Panc1 (cell line): ENCODE data around the gene NT5C2. TPM values are rescaled to one million over a fixed set of nuclear protein-coding genes. Genes with fewer than 3 reads are reported as not detected.
A peak's percentile ranks its signal among the peaks of the same experiment; 100 is the strongest.
"Not testable (repeated sequence)": the region's sequence is repeated elsewhere in the genome, so short reads cannot be mapped to it uniquely, and the experiment has no call there.

Experiments used
- ATAC-seq: fragments of 200-7000 bp; cut with Tn5 transposase; 2 replicates; pipeline ENCODE4 v1.9.1; 2020; ENCODE audit warnings: mild to moderate bottlenecking, moderate library complexity
- BruUV-seq: library from RNA; stranded (reverse); fragments of 400-500 nt; replicated peaks from 2 replicates; lab custom pipeline; 2021; lab: Mats Ljungman, UMichigan
- CTCF ChIA-PET: fragments of 300-600 bp; sonication (Branson Sonifier 250); formaldehyde crosslinking; loops from one replicate; lab custom pipeline; 2022; ENCODE audit warnings: antibody characterized with exemption; lab: Charles Lee
- POLR2A ChIA-PET: fragments of 300-600 bp; sonication (Branson Sonifier 250); formaldehyde crosslinking; loops from one replicate; lab custom pipeline; 2022; ENCODE audit warnings: antibody characterized with exemption; lab: Charles Lee
- DNase-seq: peaks from one replicate; pipeline ENCODE4 v3.0.0-alpha.2; 2010; ENCODE audit warnings: low read depth, low spot score
- H3K27ac ChIP-seq: 2 replicates; pipeline ENCODE4 v1.5.1; 2011; ENCODE audit warnings: mild to moderate bottlenecking, low read length, inconsistent platforms
- H3K27me3 ChIP-seq: fragments of 200-500 bp; sonication (Bioruptor generic); 2 replicates; pipeline ENCODE4 v1.6.0; 2014; ENCODE audit warnings: low read length, inconsistent platforms; ENCODE audit not compliant: control insufficient read depth, insufficient read depth
- H3K36me3 ChIP-seq: fragments of 200-500 bp; sonication (Bioruptor generic); 2 replicates; pipeline ENCODE4 v1.5.1; 2014; ENCODE audit warnings: inconsistent platforms, mild to moderate bottlenecking, low read length, moderate library complexity; ENCODE audit not compliant: control insufficient read depth, insufficient read depth
- H3K4me1 ChIP-seq: 2 replicates; pipeline ENCODE4 v1.5.1; 2011; ENCODE audit warnings: inconsistent platforms, mild to moderate bottlenecking, low read length, moderate library complexity; ENCODE audit not compliant: control insufficient read depth, insufficient read depth
- H3K4me3 ChIP-seq, 2 experiments: 2 replicates each; pipeline ENCODE4 v1.5.1; 2011 to 2012; ENCODE audit warnings: low read depth in 2 of 2, low read length in 2 of 2, mild to moderate bottlenecking in 2 of 2, inconsistent platforms in 1 of 2, moderate library complexity in 1 of 2
- H3K9me3 ChIP-seq: fragments of 200-500 bp; sonication (Bioruptor generic); 2 replicates; pipeline ENCODE4 v1.5.1; 2014; ENCODE audit warnings: low read depth, mild to moderate bottlenecking, inconsistent platforms, low read length, moderate library complexity; ENCODE audit not compliant: control insufficient read depth, insufficient read depth
- CTCF ChIP-seq: fragments of 450-650 bp; IDR thresholded peaks from 2 replicates; pipeline ENCODE4 v1.5.1; 2017; ENCODE audit warnings: mild to moderate bottlenecking
- POLR2AphosphoS5 ChIP-seq: IDR thresholded peaks from 2 replicates; pipeline ENCODE4 v1.6.1; 2012; ENCODE audit warnings: mild to moderate bottlenecking, low read depth, low read length, moderate library complexity
- REST ChIP-seq, 2 experiments: IDR thresholded peaks; 2 replicates each; pipeline ENCODE4 v1.6.1; 2011 to 2012; ENCODE audit warnings: low read depth in 2 of 2, control low read depth in 1 of 2, low read length in 1 of 2, mild to moderate bottlenecking in 1 of 2, moderate library complexity in 1 of 2; ENCODE audit not compliant: insufficient read depth in 1 of 2
- SIN3A ChIP-seq: IDR thresholded peaks from 2 replicates; pipeline ENCODE4 v1.6.1; 2012; ENCODE audit warnings: low read depth, mild to moderate bottlenecking, low read length, moderate library complexity, borderline replicate concordance; ENCODE audit not compliant: insufficient read depth
- TCF7L2 ChIP-seq: IDR thresholded peaks from 2 replicates; pipeline ENCODE4 v1.6.1; 2011; ENCODE audit warnings: mild to moderate bottlenecking, low read depth, low read length, inconsistent platforms
- in situ Hi-C: cut with HindIII; loops from 2 replicates; pipeline ENCODE4 v1.10.0; 2016; ENCODE audit warnings: low sequenced_read_pairs, low pct_unique_long_range_greater_than_20kb
- intact Hi-C: fragments of 100-400 bp; cut with micrococcal nuclease; formaldehyde crosslinking; loops from one replicate; pipeline ENCODE4 v1.10.0; 2022; ENCODE audit not compliant: unreplicated experiment
- total RNA-seq: library from RNA; stranded (reverse); gene quantifications from one replicate; pipeline ENCODE4 v1.2.1, GENCODE V29; 2021; ENCODE audit not compliant: unreplicated experiment

NT5C2 gene
- total RNA-seq, 1 experiment from 2014 or later: 150 TPM

GRCh38 chr10:103184615-103185014 lies 8.5 kb downstream of the NT5C2 start:
- BruUV-seq: no TSS peak
- intact Hi-C loops (no loop called here), in situ Hi-C loops (no loop called here)
- TF ChIP-seq CTCF: no peak
- TF ChIP-seq REST (IDR thresholded peaks at IDR 0.05; ENCODE audit: insufficient read depth in 1 of 2, low read depth in 2 of 2, low read length in 1 of 2): no peak
- TF ChIP-seq POLR2AphosphoS5: no peak
- TF ChIP-seq TCF7L2: no peak
- TF ChIP-seq SIN3A: no peak
- CTCF ChIA-PET: interaction anchor here (1.0 to 1.3 kb wide), 2 partner anchors 54 to 60 kb away, joined by 3 read pairs; no protein-coding TSS in a partner anchor
- Histone ChIP-seq H3K4me3 (peak overlapping the region in 1 of 2 experiments; percentile 12; a peak in 1 of 4 replicates), H3K27me3 (no peaks in the 10 kb centered on the region), H3K27ac (peak overlapping the region; percentile 92), H3K36me3 (peaks cover 17% of the 10 kb centered on the region; the same call in 1 of the 2 replicates), H3K9me3 (no peaks in the 10 kb centered on the region), H3K4me1 (peaks cover 77% of the 10 kb centered on the region)
- ATAC-seq: no peak
- no peak for DNase-seq
- POLR2A ChIA-PET: interaction anchor here (0.5 to 1.3 kb wide), 5 partner anchors 47 to 84 kb away, joined by 3 to 4 read pairs (median 4); no protein-coding TSS in a partner anchor

GRCh38 chr10:103183991-103184451 lies 9.1 kb downstream of the NT5C2 start:
- ATAC-seq: peak; percentile 62
- CTCF ChIA-PET: interaction anchor here (0.7 to 1.3 kb wide), 2 partner anchors 61 to 226 kb away, joined by 3 to 4 read pairs; no protein-coding TSS in a partner anchor
- POLR2A ChIA-PET: interaction anchor here (0.6 to 0.7 kb wide), 2 partner anchors 79 to 83 kb away, joined by 4 to 5 read pairs; no protein-coding TSS in a partner anchor
- DNase-seq, intact Hi-C loops, H3K9me3 ChIP-seq, in situ Hi-C loops, BruUV-seq, H3K27me3 ChIP-seq: not testable (repeated sequence)
- H3K4me3 ChIP-seq: peak overlapping the region; percentile 0 to 12; a peak in 1 of 4 replicates
- peaks cover 18% of the 10 kb centered on the region; the same call in 1 of the 2 replicates for H3K36me3 ChIP-seq
- peak overlapping the region; percentile 92 for H3K27ac ChIP-seq
- H3K4me1 ChIP-seq: peaks cover 80% of the 10 kb centered on the region

GRCh38 chr10:103181244-103181643 lies 11.8 kb downstream of the NT5C2 start:
- no peak for DNase-seq
- no peak overlapping the region for H3K4me3 ChIP-seq
- peak; percentile 17; the same call in 1 of the 2 replicates for ATAC-seq
- in situ Hi-C loops (no loop called here), intact Hi-C loops (no loop called here)
- H3K4me1 ChIP-seq: peaks cover 57% of the 10 kb centered on the region
- H3K36me3 ChIP-seq: peaks cover 20% of the 10 kb centered on the region; the same call in 1 of the 2 replicates
- H3K27ac ChIP-seq: peak overlapping the region; percentile 62
- TF ChIP-seq SIN3A (no peak), POLR2AphosphoS5 (no peak), REST (IDR thresholded peaks at IDR 0.05; ENCODE audit: insufficient read depth in 1 of 2, low read depth in 2 of 2, low read length in 1 of 2) (no peak), CTCF (no peak), TCF7L2 (no peak)
- no TSS peak for BruUV-seq
- ChIA-PET CTCF (no interaction called here), POLR2A (no interaction called here)
- no peaks in the 10 kb centered on the region for H3K27me3 ChIP-seq
- no peaks in the 10 kb centered on the region for H3K9me3 ChIP-seq
